H1 (cell line): ENCODE results near the gene ATG7. TPM values are rescaled to one million over a fixed set of nuclear protein-coding genes. Genes with fewer than 3 reads are reported as not detected.

Source experiments
- CTCF ChIA-PET: fragments of 300-600 bp; sonication (Branson Sonifier 250); formaldehyde crosslinking; loops from one replicate; lab custom pipeline; 2021; ENCODE audit not compliant: partially characterized antibody; lab: Charles Lee
- POLR2A ChIA-PET: fragments of 300-600 bp; sonication (Branson Sonifier 250); formaldehyde crosslinking; loops from one replicate; lab custom pipeline; 2021; ENCODE audit warnings: inconsistent platforms; ENCODE audit not compliant: partially characterized antibody; lab: Charles Lee
- DNase-seq, 2 experiments: peaks; one replicate each; pipeline versions ENCODE4 v3.0.0 to v3.0.0-alpha.2; 2010 to 2022; ENCODE audit warnings: low spot score in 2 of 2, low read depth in 1 of 2, mixed read lengths in 1 of 2
- FAIRE-seq: peaks from 2 replicates; lab custom pipeline; 2011; peaks lifted over from hg19 to GRCh38; lab: Jason Lieb, UNC
- H2AFZ ChIP-seq: 2 replicates; pipeline ENCODE4 v1.8.1; 2012; ENCODE audit warnings: low read length, inconsistent platforms
- H2AK5ac ChIP-seq: 2 replicates; pipeline ENCODE4 v1.6.1; 2013; ENCODE audit warnings: low read depth, low read length
- H2BK120ac ChIP-seq: replicated peaks from 2 replicates; pipeline ENCODE3; 2013; ENCODE audit warnings: low read depth, low read length, inconsistent platforms
- H2BK12ac ChIP-seq: 2 replicates; pipeline ENCODE4 v1.6.1; 2013; ENCODE audit warnings: low read depth, low read length
- H2BK15ac ChIP-seq: 2 replicates; pipeline ENCODE4 v1.6.1; 2013; ENCODE audit warnings: low read length
- H2BK20ac ChIP-seq: 2 replicates; pipeline ENCODE4 v1.6.1; 2013; ENCODE audit warnings: low read length
- H2BK5ac ChIP-seq: 2 replicates; pipeline ENCODE4 v1.6.1; 2013; ENCODE audit warnings: low read depth, low read length
- H3K14ac ChIP-seq: 2 replicates; pipeline ENCODE4 v1.6.1; 2013; ENCODE audit warnings: inconsistent platforms; ENCODE audit not compliant: insufficient read length
- H3K18ac ChIP-seq: 2 replicates; pipeline ENCODE4 v1.6.1; 2013; ENCODE audit warnings: low read length; ENCODE audit errors: extremely low read depth
- H3K23ac ChIP-seq: 2 replicates; pipeline ENCODE4 v1.6.1; 2013; ENCODE audit warnings: inconsistent platforms; ENCODE audit not compliant: insufficient read length
- H3K23me2 ChIP-seq: 2 replicates; pipeline ENCODE4 v1.6.1; 2013; ENCODE audit warnings: low read depth, low read length
- H3K27ac ChIP-seq: 2 replicates; pipeline ENCODE4 v1.6.1; 2011; ENCODE audit warnings: low read depth, low read length, inconsistent platforms
- H3K27me3 ChIP-seq, 4 experiments: replicated peaks in 1 of 4; 1 replicate in 1 of 4; 2 replicates in 3 of 4; pipeline versions ENCODE4 v1.6.1 to v1.8.1; 2011 to 2013; ENCODE audit warnings: low read length in 3 of 4, mild to moderate bottlenecking in 3 of 4, inconsistent platforms in 2 of 4, mixed read lengths in 2 of 4, moderate library complexity in 1 of 4; ENCODE audit not compliant: control insufficient read depth in 3 of 4, insufficient read depth in 3 of 4; ENCODE audit errors: extremely low read depth in 1 of 4
- H3K36me3 ChIP-seq, 4 experiments: 2 replicates each; pipeline versions ENCODE4 v1.6.1 to v1.8.1; 2011 to 2013; ENCODE audit warnings: mild to moderate bottlenecking in 4 of 4, low read length in 3 of 4, moderate library complexity in 2 of 4, control low read depth in 1 of 4, inconsistent platforms in 1 of 4; ENCODE audit not compliant: insufficient read depth in 4 of 4, control insufficient read depth in 2 of 4
- H3K4ac ChIP-seq: replicated peaks from 2 replicates; pipeline ENCODE3; 2013; ENCODE audit warnings: low read length, low read depth, mixed read lengths, inconsistent platforms; ENCODE audit not compliant: insufficient read length
- H3K4me1 ChIP-seq, 4 experiments: replicated peaks in 1 of 4; 1 replicate in 1 of 4; 2 replicates in 3 of 4; pipeline versions ENCODE4 v1.6.1 to v1.8.1; 2011 to 2013; ENCODE audit warnings: low read length in 3 of 4, inconsistent platforms in 2 of 4, mixed read lengths in 1 of 4; ENCODE audit not compliant: insufficient read depth in 4 of 4, control insufficient read depth in 3 of 4
- H3K4me2 ChIP-seq, 2 experiments: 2 replicates each; pipeline versions ENCODE4 v1.6.1 to v1.8.1; 2011 to 2013; ENCODE audit warnings: low read depth in 2 of 2, low read length in 2 of 2, control low read depth in 1 of 2, inconsistent platforms in 1 of 2, mild to moderate bottlenecking in 1 of 2; ENCODE audit not compliant: insufficient read depth in 1 of 2
- H3K4me3 ChIP-seq, 4 experiments: fragments of 200-600, 300-600 bp in 1 of 4; sonication (generic), shearing (Covaris generic), sonication (Bioruptor Twin) in 1 of 4; 2 replicates each; pipeline versions ENCODE4 v1.5.1 to v1.8.1; 2011 to 2016; ENCODE audit warnings: low read length in 4 of 4, low read depth in 3 of 4, control low read depth in 2 of 4, inconsistent platforms in 2 of 4, mild to moderate bottlenecking in 2 of 4, mixed read lengths in 1 of 4, moderate library complexity in 1 of 4; ENCODE audit not compliant: insufficient read depth in 2 of 4; ENCODE audit errors: extremely low read depth in 1 of 4
- H3K56ac ChIP-seq: replicated peaks from 2 replicates; pipeline ENCODE3; 2013; ENCODE audit warnings: low read depth, mild to moderate bottlenecking, mixed read lengths, low read length, inconsistent platforms; ENCODE audit not compliant: insufficient read length
- H3K79me1 ChIP-seq: 2 replicates; pipeline ENCODE4 v1.6.1; 2013; ENCODE audit warnings: low read depth, low read length, control low read depth
- H3K79me2 ChIP-seq, 2 experiments: 2 replicates each; pipeline versions ENCODE4 v1.6.1 to v1.8.1; 2012 to 2013; ENCODE audit warnings: low read length in 2 of 2, mild to moderate bottlenecking in 2 of 2, inconsistent platforms in 1 of 2; ENCODE audit not compliant: insufficient read depth in 2 of 2, control insufficient read depth in 1 of 2
- H3K9ac ChIP-seq, 4 experiments: replicated peaks in 1 of 4; 1 replicate in 1 of 4; 2 replicates in 3 of 4; pipeline versions ENCODE4 v1.6.1 to v1.8.1; 2011 to 2013; ENCODE audit warnings: low read depth in 3 of 4, low read length in 3 of 4, control low read depth in 2 of 4, mild to moderate bottlenecking in 2 of 4, moderate library complexity in 2 of 4, inconsistent platforms in 1 of 4; ENCODE audit errors: extremely low read depth in 1 of 4
- H3K9me3 ChIP-seq, 2 experiments: 2 replicates each; pipeline versions ENCODE4 v1.6.1 to v1.8.1; 2012 to 2013; ENCODE audit warnings: mild to moderate bottlenecking in 2 of 2, moderate library complexity in 2 of 2, control low read depth in 1 of 2, inconsistent platforms in 1 of 2, low read depth in 1 of 2, low read length in 1 of 2, mixed read lengths in 1 of 2; ENCODE audit not compliant: insufficient read depth in 2 of 2
- H4K20me1 ChIP-seq, 2 experiments: replicated peaks in 1 of 2; 2 replicates each; pipeline versions ENCODE3 to v1.8.1; 2011 to 2013; ENCODE audit warnings: inconsistent platforms in 2 of 2, low read length in 2 of 2, mild to moderate bottlenecking in 1 of 2; ENCODE audit not compliant: insufficient read depth in 2 of 2, control insufficient read depth in 1 of 2
- H4K5ac ChIP-seq: 2 replicates; pipeline ENCODE4 v1.6.1; 2013; ENCODE audit warnings: low read length, low read depth, mixed read lengths, inconsistent platforms; ENCODE audit not compliant: insufficient read length
- H4K8ac ChIP-seq: 2 replicates; pipeline ENCODE4 v1.8.0; 2013; ENCODE audit warnings: mild to moderate bottlenecking, moderate library complexity, low read length, inconsistent platforms; ENCODE audit not compliant: insufficient read depth; ENCODE audit errors: extremely low read depth
- H4K91ac ChIP-seq: replicated peaks from 2 replicates; pipeline ENCODE3; 2013; ENCODE audit warnings: low read length, mixed read lengths, inconsistent platforms; ENCODE audit not compliant: insufficient read length
- WGBS, 2 experiments: shearing (Covaris generic) in 1 of 2; methylation state at CpG; one replicate each; pipeline versions ENCODE4 v1.1.6 to v1.1.7; 2013 to 2015; ENCODE audit warnings: low lambda C conversion rate in 2 of 2, mixed read lengths in 2 of 2, inconsistent platforms in 1 of 2, low coverage in 1 of 2, missing lambda C conversion rate in 1 of 2; ENCODE audit not compliant: insufficient replicate concordance in 2 of 2, insufficient coverage in 1 of 2, insufficient read length in 1 of 2; ENCODE audit errors: extremely low coverage in 1 of 2, missing lambda C conversion rate in 1 of 2; 5-methylcytosine and 5-hydroxymethylcytosine counted together
- polyA plus RNA-seq, 7 experiments: library from polyadenylated mRNA; depleted of rRNA in 3 of 7; stranded (reverse) in 5 of 7; unstranded in 2 of 7; fragments of >200 nt in 5 of 7; fragments of 200-250 nt in 2 of 7; gene quantifications; 1 replicate in 5 of 7; 2 replicates in 1 of 7; 4 replicates in 1 of 7; pipeline versions ENCODE4 v1.2.1 to v1.2.3, GENCODE V29; 2011 to 2013; ENCODE audit warnings: missing spikeins in 2 of 7, mixed read lengths in 2 of 7
- total RNA-seq: library from RNA; stranded (reverse); fragmentation: NEBNext Ultra II Directional; extraction: Animal tissue kit (Norgen Biotek cat#: 25700); gene quantifications from 2 replicates; pipeline ENCODE4 v1.2.1, GENCODE V29; 2021

ATG7 gene
- total and polyA plus RNA-seq, 2 of the 8 experiments (the other 6 are each of a cell fraction or from before 2014, with no cell fraction given) = 15.0 to 19.1 TPM

DNA sequence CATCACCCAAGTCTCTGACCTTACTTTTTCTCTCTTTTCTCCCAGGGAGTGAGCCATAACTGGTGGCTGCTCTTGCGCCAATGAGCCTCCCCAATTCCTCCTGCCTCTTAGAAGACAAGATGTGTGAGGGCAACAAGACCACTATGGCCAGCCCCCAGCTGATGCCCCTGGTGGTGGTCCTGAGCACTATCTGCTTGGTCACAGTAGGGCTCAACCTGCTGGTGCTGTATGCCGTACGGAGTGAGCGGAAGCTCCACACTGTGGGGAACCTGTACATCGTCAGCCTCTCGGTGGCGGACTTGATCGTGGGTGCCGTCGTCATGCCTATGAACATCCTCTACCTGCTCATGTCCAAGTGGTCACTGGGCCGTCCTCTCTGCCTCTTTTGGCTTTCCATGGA, 13.2 kb upstream of the ATG7 start:
- no peaks in the 10 kb centered on the region for H4K20me1 ChIP-seq
- no peak overlapping the region for H3K23ac ChIP-seq
- no peak overlapping the region for H3K14ac ChIP-seq
- POLR2A ChIA-PET = interaction anchor here (0.6 to 1.4 kb wide), 2 partner anchors 13 to 42 kb away, joined by 3 to 5 read pairs; partner anchors contain the start of gene ATG7
- H3K4me2 ChIP-seq = no peak overlapping the region
- H4K5ac ChIP-seq = no peak overlapping the region
- no peak overlapping the region for H3K18ac ChIP-seq
- no peaks in the 10 kb centered on the region for H3K4me1 ChIP-seq
- no peak overlapping the region for H3K56ac ChIP-seq
- no peak overlapping the region for H2BK120ac ChIP-seq
- H2BK5ac ChIP-seq = no peak overlapping the region
- 0 out of 7 replicates have a peak overlapping the region, but pooled peaks of 1 of the 4 experiments have one; percentile 17 for H3K9ac ChIP-seq
- no peak overlapping the region for H3K27ac ChIP-seq
- FAIRE-seq = no peak
- CTCF ChIA-PET = interaction anchor here (0.5 to 1.9 kb wide), 6 partner anchors 13 to 1482 kb away, joined by 3 to 6 read pairs (median 3); no protein-coding TSS in a partner anchor
- no peak overlapping the region for H2BK15ac ChIP-seq
- no peaks in the 10 kb centered on the region for H3K79me2 ChIP-seq
- H3K23me2 ChIP-seq = no peaks in the 10 kb centered on the region
- no peaks in the 10 kb centered on the region for H3K27me3 ChIP-seq
- no peak overlapping the region for H3K4ac ChIP-seq
- 96% methylated on average over 11 of the region's 11 CpGs; no CpG with 5 or more reads in 1 of the 2 experiments for WGBS, 2 experiments
- no peaks in the 10 kb centered on the region for H3K36me3 ChIP-seq
- no peak overlapping the region for H2BK12ac ChIP-seq
- H4K8ac ChIP-seq = no peak overlapping the region
- no peaks in the 10 kb centered on the region for H3K9me3 ChIP-seq
- no peak overlapping the region for H2BK20ac ChIP-seq
- H2AK5ac ChIP-seq = no peak overlapping the region
- H3K4me3 ChIP-seq = no peak overlapping the region
- no peaks in the 10 kb centered on the region for H3K79me1 ChIP-seq
- no peak for DNase-seq
- no peak overlapping the region for H4K91ac ChIP-seq
- no peak overlapping the region for H2AFZ ChIP-seq
